Stimulated activated CD4-positive, alpha-beta T cell treated with anti-CD3 and anti-CD28 coated beads, Interleukin-15, amount 100 ng/mL, for 1 hour (primary cell): Measurements from ENCODE around the gene TMPO.
"Not testable (repeated sequence)": the region's sequence is repeated elsewhere in the genome, so short reads cannot be mapped to it uniquely, and the experiment has no call there.

ENCODE experiments used
- DNase-seq, 2 donors: peaks; one replicate each; pipeline ENCODE4 v3.0.0-alpha.2; 2020; ENCODE audit warnings: low read depth in 1 of 2, low spot score in 1 of 2

Gene TMPO

GRCh38 chr12:98578392-98578791 is 63.0 kb downstream of the TMPO start:
- no peak for DNase-seq

- no peak for DNase-seq
Observed at GRCh38 chr12:98578821-98579220, 63.4 kb downstream of the TMPO start.

- no peak for DNase-seq
Observed at GRCh38 chr12:98579347-98579746, 64.0 kb downstream of the TMPO start.

GRCh38 chr12:98579835-98580234 is 64.4 kb downstream of the TMPO start:
- DNase-seq, result no peak

- no peak for DNase-seq
Observed at GRCh38 chr12:98580695-98581094, 65.3 kb downstream of the TMPO start.

GRCh38 chr12:98581101-98581500 is 65.7 kb downstream of the TMPO start:
- DNase-seq, result no peak

GRCh38 chr12:98582093-98582492 is 66.7 kb downstream of the TMPO start:
- DNase-seq, result no peak

- DNase-seq, result no peak
Observed at GRCh38 chr12:98587084-98587483, 71.7 kb downstream of the TMPO start.

GRCh38 chr12:98591209-98591608 is 75.8 kb downstream of the TMPO start:
- DNase-seq, result no peak

GRCh38 chr12:98592825-98593322 is 77.5 kb downstream of the TMPO start:
- DNase-seq, result no peak

- DNase-seq, result peak; percentile 88 to 92
Observed at GRCh38 chr12:98593351-98594049, 78.1 kb downstream of the TMPO start, which contains the start of gene SLC25A3. SLC25A3 (plus strand) TSS chr12:98593686; CDS start chr12:98593979, 293 bp downstream.

- peak in 1 of 2 donors; percentile 6 for DNase-seq
Observed at GRCh38 chr12:98594050-98594835, 78.9 kb downstream of the TMPO start.

- DNase-seq, result no peak
Observed at GRCh38 chr12:98595243-98595988, 80.0 kb downstream of the TMPO start.

- not testable (repeated sequence) for DNase-seq
Observed at GRCh38 chr12:98597313-98597712, 81.9 kb downstream of the TMPO start.
